ENCODE data around the gene SOX5.
"Not testable (repeated sequence)": the region's sequence is repeated elsewhere in the genome, so short reads cannot be mapped to it uniquely, and the experiment has no call there.

SOX5 gene

GRCh38 chr12:23555180-23555824, 394.2 kb downstream of the SOX5 start:
- in situ Hi-C loops (cut with MboI; ENCODE audit: low sequenced_read_pairs), result no loop called here

GRCh38 chr12:23552417-23552816, 397.1 kb downstream of the SOX5 start:
- in situ Hi-C loops (cut with MboI; ENCODE audit: low sequenced_read_pairs), result no loop called here

DNA sequence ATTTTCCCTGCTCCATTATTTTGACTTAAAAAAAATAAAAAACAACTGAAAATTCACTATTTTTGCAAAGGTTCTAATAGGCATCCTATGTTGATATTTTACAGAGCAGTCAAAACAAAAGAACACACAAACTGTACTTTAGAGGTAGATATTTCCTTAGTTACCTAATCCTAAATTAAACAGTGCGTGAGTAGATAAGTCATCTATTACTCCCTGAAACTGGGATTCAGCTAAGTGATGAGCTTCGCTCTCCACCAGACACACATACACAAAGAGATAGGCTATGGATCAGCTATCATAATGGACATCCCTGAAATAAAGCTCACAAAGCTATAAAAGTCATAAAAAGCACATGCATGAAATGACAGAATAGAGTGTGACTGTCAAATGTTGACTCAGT, 398.7 kb downstream of the SOX5 start:
- in situ Hi-C loops (cut with MboI; ENCODE audit: low sequenced_read_pairs), result no loop called here

DNA sequence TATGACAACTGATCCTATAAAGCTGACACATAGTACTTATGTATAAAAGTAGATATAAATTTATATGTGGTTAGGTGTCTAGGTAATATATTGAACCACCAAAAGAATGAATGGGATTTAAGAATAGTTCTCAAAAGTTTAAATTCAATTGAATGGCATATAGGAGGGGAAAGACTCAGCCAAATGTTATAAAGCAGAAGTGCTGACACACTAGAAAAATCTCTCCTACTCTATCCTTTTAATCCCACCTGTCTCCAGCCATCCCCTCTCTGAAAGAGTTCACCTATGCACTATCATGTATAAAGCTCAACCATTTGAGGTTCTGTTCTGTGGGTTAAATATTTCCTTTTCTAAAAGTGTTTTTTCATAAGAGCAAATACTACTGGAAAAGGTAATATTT, 400.7 kb downstream of the SOX5 start:
- in situ Hi-C loops (cut with MboI; ENCODE audit: low sequenced_read_pairs), result no loop called here

GRCh38 chr12:23546756-23547155, 402.7 kb downstream of the SOX5 start:
- in situ Hi-C loops (cut with MboI; ENCODE audit: low sequenced_read_pairs), result no loop called here

GRCh38 chr12:23543767-23544166, 405.7 kb downstream of the SOX5 start:
- in situ Hi-C loops (cut with MboI; ENCODE audit: low sequenced_read_pairs), result no loop called here

DNA sequence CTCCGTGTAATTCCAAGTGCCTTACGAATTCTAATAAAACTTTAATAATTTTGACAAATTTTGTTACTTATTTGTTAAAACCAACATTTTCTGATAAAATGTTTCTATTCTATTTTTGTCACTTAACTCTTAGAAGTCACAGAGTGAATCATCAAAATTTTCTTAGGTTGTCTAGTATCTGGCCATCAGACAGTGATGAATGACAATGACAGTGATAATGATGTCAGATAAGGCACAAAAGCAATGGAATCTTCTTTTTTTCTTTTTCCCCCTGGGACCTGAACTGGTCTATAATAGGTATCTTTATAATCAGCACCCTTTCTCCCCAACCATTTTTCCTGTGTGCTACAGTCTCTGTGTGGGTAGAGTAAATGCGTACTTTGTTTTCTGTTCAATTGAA, 407.3 kb downstream of the SOX5 start:
- in situ Hi-C loops (cut with MboI; ENCODE audit: low sequenced_read_pairs), result no loop called here

DNA sequence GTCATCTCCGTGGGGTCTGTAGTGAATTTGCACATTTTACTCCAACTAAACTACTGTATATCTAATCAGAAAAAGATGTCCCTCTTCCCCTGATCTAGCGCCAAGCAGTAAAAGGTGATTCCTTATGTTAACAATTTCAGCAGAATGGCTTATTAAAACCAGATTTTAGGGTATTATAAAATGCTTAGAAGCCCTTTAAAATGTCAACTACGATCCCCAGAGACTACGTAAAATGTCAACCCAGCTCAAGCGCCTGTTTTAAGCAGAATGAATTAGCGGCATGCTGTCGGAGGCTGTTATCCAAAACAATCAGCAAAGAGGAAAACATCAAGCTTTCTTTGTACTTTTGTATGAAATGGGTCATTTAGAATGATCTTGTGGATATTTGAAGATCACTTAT, 408.9 kb downstream of the SOX5 start:
- in situ Hi-C loops (cut with MboI; ENCODE audit: low sequenced_read_pairs), result no loop called here

- in situ Hi-C loops (cut with MboI; ENCODE audit: low sequenced_read_pairs), result no loop called here
Observed at GRCh38 chr12:23536293-23536692, 413.2 kb downstream of the SOX5 start.

DNA sequence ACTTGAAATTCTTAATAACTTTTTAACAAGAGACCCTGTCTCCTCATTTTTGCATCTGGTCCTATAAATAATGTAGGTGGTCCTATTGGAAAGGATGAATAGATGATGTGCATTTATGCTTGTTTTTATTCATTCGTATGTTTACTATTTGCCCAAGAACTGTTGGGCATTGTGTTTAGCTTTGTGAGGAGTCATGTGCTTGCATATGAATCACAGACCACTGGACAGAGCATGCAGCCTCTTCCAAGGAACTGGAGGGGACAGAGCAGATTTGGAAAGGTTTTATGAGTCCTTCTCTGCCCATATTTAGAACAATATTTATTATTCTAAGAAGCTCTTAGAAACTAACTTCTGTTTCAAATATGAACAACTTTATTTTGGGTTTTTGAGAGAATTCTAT, 414.0 kb downstream of the SOX5 start:
- in situ Hi-C loops (cut with MboI; ENCODE audit: low sequenced_read_pairs), result no loop called here

- in situ Hi-C loops (cut with MboI; ENCODE audit: low sequenced_read_pairs), result no loop called here
Observed at GRCh38 chr12:23534196-23534595, 415.3 kb downstream of the SOX5 start.

DNA sequence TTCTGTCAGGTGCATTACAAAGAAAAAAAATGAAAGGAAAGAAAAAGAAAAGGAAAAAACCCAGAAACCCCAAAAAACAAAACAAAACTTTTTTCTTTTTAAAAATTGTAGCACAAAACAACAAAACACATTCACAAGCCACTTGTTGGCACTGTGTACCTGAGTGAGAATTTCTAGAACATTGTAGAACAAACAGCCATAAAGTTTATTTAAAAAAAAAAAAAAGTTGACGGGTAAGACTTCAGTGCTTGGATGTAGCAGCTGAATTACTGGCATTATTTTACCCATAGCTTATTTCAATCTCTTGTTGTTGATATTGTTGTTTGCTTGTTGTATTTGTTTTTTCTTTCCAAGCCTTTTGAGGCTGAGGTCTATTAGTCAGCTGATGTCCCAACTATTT, 415.8 kb downstream of the SOX5 start:
- in situ Hi-C loops (cut with MboI; ENCODE audit: low sequenced_read_pairs), result no loop called here

DNA sequence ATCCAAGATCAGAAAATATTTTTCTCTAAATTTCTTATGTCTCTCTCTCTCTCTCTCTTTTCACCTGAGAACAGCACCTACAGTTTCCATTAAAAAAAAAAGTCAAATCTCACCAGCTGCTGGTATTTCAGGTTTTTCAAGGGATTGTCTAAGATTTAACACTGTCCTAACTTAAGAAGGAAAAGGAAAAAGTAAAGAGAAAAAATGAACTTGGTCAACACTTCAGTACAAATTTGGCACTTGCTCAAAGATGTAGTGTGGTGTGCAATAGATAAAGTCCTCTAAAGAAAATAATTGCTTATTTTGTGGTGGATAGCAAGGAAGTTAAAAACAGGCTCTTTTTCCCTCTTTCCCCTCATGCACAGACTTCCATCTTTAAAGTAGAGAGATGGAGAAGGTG, 416.2 kb downstream of the SOX5 start:
- in situ Hi-C loops (cut with MboI; ENCODE audit: low sequenced_read_pairs), result no loop called here

DNA sequence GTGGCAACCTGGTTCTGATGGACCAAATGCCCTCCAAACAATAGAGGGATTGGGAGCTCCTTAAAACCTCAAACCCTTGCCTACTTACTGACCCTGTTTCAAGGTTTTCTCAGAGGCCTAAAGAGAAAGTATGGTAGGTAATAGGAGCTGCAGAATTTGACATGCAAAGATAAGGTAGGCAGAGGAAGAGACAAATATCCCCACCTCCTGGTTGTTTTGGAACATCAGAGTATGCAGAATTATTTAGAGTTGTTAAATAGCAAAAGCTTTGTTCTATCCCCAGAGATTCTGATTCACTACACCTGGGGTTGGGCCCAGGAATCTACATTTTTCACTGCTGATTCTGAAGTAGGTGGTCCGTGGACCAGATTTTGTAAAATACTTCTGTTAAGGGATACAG, 421.2 kb downstream of the SOX5 start:
- in situ Hi-C loops (cut with MboI; ENCODE audit: low sequenced_read_pairs), result no loop called here

DNA sequence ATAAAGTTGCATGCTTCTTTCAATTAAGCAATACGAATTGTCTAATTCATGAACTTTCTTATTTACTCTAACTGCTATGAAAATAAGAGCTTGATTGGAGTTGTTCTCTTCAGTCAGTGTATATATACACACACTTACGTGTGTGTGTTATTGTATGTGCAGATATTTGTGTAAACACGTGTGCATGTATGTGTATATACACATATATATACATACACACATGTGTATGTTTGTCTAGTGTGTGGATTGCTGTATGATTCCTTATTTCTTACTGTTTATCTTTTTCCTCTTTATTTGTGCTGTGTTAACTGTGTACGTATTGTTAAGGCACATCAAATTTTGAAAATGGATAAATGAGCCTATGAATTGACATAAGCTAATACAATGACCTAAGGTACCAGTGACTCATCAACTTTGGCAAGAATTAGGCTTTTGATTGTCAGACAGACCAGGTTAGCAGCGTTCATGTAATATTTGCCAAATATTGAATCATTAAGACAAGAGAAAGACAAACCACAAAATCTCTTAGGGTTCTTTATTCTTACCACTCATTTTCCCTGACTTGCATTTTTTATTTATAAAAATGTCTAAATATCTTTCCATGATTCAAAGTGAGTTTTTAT, 423.9 kb downstream of the SOX5 start:
- in situ Hi-C loops (cut with MboI; ENCODE audit: low sequenced_read_pairs), result no loop called here

- in situ Hi-C loops (cut with MboI; ENCODE audit: low sequenced_read_pairs), result no loop called here
Observed at GRCh38 chr12:23523339-23523738, 426.1 kb downstream of the SOX5 start.

- in situ Hi-C loops (cut with MboI; ENCODE audit: low sequenced_read_pairs), result not testable (repeated sequence)
Observed at GRCh38 chr12:23519444-23519843, 430.0 kb downstream of the SOX5 start.

- in situ Hi-C loops (cut with MboI; ENCODE audit: low sequenced_read_pairs), result not testable (repeated sequence)
Observed at GRCh38 chr12:23515785-23516184, 433.7 kb downstream of the SOX5 start.

- in situ Hi-C loops (cut with MboI; ENCODE audit: low sequenced_read_pairs), result no loop called here
Observed at GRCh38 chr12:23510484-23510883, 439.0 kb downstream of the SOX5 start.

- in situ Hi-C loops (cut with MboI; ENCODE audit: low sequenced_read_pairs), result not testable (repeated sequence)
Observed at GRCh38 chr12:23509832-23510231, 439.6 kb downstream of the SOX5 start.

DNA sequence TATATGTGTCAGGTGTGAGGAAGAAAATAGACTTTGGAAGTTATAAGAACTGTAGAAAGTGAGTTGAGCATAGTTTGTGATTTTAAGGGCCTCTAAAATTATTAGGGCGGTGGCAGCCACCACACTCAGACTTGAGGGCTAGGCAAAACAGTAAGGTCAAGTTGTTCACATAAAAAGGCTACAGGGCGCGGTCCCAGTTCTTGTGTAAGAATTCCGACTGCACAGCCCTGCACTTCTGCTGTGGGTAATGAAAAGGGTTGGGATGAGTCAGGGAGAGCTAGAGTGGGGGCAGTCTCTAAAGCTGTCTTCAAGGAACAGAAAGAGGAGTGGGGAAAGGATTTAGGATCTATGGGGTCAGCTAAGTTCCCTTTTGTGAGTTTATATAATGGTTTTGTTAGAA, 441.7 kb downstream of the SOX5 start:
- in situ Hi-C loops (cut with MboI; ENCODE audit: low sequenced_read_pairs), result not testable (repeated sequence)

DNA sequence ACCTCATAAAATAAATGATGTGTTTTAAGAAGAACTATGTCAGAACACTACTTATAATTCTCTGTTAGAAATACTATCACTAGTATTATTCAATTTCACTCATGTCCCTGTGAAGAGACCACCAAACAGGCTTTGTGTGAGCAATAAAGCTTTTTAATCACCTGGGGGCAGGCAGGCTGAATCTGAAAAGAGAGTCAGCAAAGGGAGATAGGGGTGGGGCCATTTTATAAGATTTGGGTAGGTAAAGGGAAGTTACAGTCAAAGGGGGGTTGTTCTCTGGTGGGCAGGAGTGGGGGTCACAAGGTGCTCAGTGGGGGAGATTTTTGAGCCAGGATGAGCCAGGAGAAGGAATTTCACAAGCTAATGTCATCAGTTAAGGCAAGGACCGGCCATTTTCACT, 443.7 kb downstream of the SOX5 start:
- in situ Hi-C loops (cut with MboI; ENCODE audit: low sequenced_read_pairs), result not testable (repeated sequence)

Measured in HL-60/S4 treated with retinoic acid at 250 ng/mL for 4 days and 3 days (cell line).